Astrocyte (in vitro differentiated cells and primary cell): ENCODE data around the gene FGD6. TPM values are rescaled to one million over a fixed set of nuclear protein-coding genes. Genes with fewer than 3 reads are reported as not detected.
A peak's percentile ranks its signal among the peaks of the same experiment; 100 is the strongest.

ENCODE experiments used
- DNase-seq: peaks from one replicate; pipeline ENCODE4 v3.0.0-alpha.2; 2010; ENCODE audit warnings: low read depth
- FAIRE-seq: peaks from 2 replicates; lab custom pipeline; 2011; peaks lifted over from hg19 to GRCh38; lab: Jason Lieb, UNC
- H2AFZ ChIP-seq: 2 replicates; pipeline ENCODE4 v1.6.0; 2012; ENCODE audit warnings: low read depth, low read length, inconsistent platforms
- H3K27ac ChIP-seq: 2 replicates; pipeline ENCODE4 v1.5.1; 2011; ENCODE audit warnings: low read depth, low read length, inconsistent platforms
- H3K27me3 ChIP-seq: 2 replicates; pipeline ENCODE4 v1.6.0; 2011; ENCODE audit warnings: low read length, inconsistent platforms; ENCODE audit not compliant: insufficient read depth
- H3K36me3 ChIP-seq: 2 replicates; pipeline ENCODE4 v1.5.1; 2011; ENCODE audit warnings: low read length, inconsistent platforms; ENCODE audit not compliant: insufficient read depth
- H3K4me1 ChIP-seq: 2 replicates; pipeline ENCODE4 v1.5.1; 2011; ENCODE audit warnings: low read length, inconsistent platforms; ENCODE audit not compliant: insufficient read depth
- H3K4me2 ChIP-seq: 2 replicates; pipeline ENCODE4 v1.6.0; 2012; ENCODE audit warnings: low read length, inconsistent platforms
- H3K4me3 ChIP-seq: 2 replicates; pipeline ENCODE4 v1.5.1; 2011; ENCODE audit warnings: low read depth, mild to moderate bottlenecking, low read length, inconsistent platforms; ENCODE audit not compliant: insufficient read depth
- H3K79me2 ChIP-seq: 2 replicates; pipeline ENCODE4 v1.6.0; 2012; ENCODE audit warnings: mild to moderate bottlenecking, low read length, inconsistent platforms; ENCODE audit not compliant: insufficient read depth
- H3K9ac ChIP-seq: 2 replicates; pipeline ENCODE4 v1.6.0; 2012; ENCODE audit warnings: mild to moderate bottlenecking, low read length, inconsistent platforms
- H3K9me3 ChIP-seq: 2 replicates; pipeline ENCODE4 v1.5.1; 2012; ENCODE audit warnings: low read depth, mild to moderate bottlenecking, low read length, inconsistent platforms; ENCODE audit not compliant: insufficient read depth
- H4K20me1 ChIP-seq: 2 replicates; pipeline ENCODE4 v1.6.0; 2012; ENCODE audit warnings: low read length, inconsistent platforms; ENCODE audit not compliant: insufficient read depth
- H3K27ac Mint-ChIP-seq: one replicate; pipeline ENCODE4 v1.8.0; 2021; ENCODE audit warnings: mild to moderate bottlenecking, mixed read lengths; ENCODE audit not compliant: unreplicated experiment
- H3K27me3 Mint-ChIP-seq: one replicate; pipeline ENCODE4 v1.8.0; 2021; ENCODE audit warnings: low read depth, mixed read lengths; ENCODE audit not compliant: unreplicated experiment
- H3K36me3 Mint-ChIP-seq: one replicate; pipeline ENCODE4 v1.8.0; 2021; ENCODE audit warnings: low read depth, mixed read lengths; ENCODE audit not compliant: unreplicated experiment
- H3K4me1 Mint-ChIP-seq: one replicate; pipeline ENCODE4 v1.8.0; 2021; ENCODE audit warnings: low read depth, mixed read lengths; ENCODE audit not compliant: unreplicated experiment
- H3K4me3 Mint-ChIP-seq: one replicate; pipeline ENCODE4 v1.8.0; 2021; ENCODE audit warnings: mild to moderate bottlenecking, moderate library complexity, mixed read lengths; ENCODE audit not compliant: unreplicated experiment
- H3K9me3 Mint-ChIP-seq: one replicate; pipeline ENCODE4 v1.8.0; 2021; ENCODE audit warnings: mild to moderate bottlenecking, mixed read lengths; ENCODE audit not compliant: unreplicated experiment
- EZH2 ChIP-seq: IDR thresholded peaks from 2 replicates; pipeline ENCODE4 v1.6.1; 2012; ENCODE audit warnings: mild to moderate bottlenecking, low read length, inconsistent platforms; ENCODE audit not compliant: insufficient read depth
- total RNA-seq: library from RNA; stranded (reverse); gene quantifications from 2 replicates; pipeline ENCODE4 v1.2.1, GENCODE V29; 2021
- TF ChIP-seq, protein P1 (sequence below): IDR thresholded peaks from 2 replicates; pipeline ENCODE4 v1.5.1; 2011; ENCODE audit warnings: low read depth, mild to moderate bottlenecking, inconsistent platforms, low read length, moderate library complexity; ENCODE audit not compliant: insufficient read depth

FGD6 gene
- total RNA-seq, 1 donor from 2014 or later, result 26.5 TPM

DNA sequence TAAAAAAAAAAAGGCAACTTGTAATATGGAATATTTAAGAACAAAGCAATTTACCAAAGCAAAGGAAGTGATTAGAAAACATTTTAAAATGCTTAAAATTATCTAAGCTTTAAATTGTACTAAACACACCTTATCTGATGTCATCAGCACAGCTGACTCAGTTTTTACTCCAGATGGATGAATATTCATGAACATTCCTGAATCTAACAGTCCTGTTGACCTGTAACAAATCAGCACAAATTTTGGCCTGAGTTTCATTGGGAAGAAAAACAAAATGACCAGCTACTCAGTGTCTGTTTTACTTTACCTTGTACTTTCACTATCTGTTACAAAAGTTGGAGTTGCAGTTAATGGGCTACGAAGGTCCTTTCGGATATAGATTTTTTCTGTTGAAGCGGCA lies 159.8 kb downstream of the FGD6 start:
- peak; percentile 31 for DNase-seq
- Histone ChIP-seq H3K36me3 (peaks cover 27% of the 10 kb centered on the region), H3K4me1 (no peaks in the 10 kb centered on the region), H3K27me3 (no peaks in the 10 kb centered on the region), H3K9me3 (no peaks in the 10 kb centered on the region), H2AFZ (no peak overlapping the region), H3K4me3 (no peak overlapping the region), H3K27ac (no peak overlapping the region), H3K79me2 (no peaks in the 10 kb centered on the region), H3K4me2 (no peak overlapping the region), H3K9ac (no peak overlapping the region), H4K20me1 (no peaks in the 10 kb centered on the region)
- H3K4me1 Mint-ChIP-seq, result no peaks in the 10 kb centered on the region
- TF ChIP-seq, protein P1, sequence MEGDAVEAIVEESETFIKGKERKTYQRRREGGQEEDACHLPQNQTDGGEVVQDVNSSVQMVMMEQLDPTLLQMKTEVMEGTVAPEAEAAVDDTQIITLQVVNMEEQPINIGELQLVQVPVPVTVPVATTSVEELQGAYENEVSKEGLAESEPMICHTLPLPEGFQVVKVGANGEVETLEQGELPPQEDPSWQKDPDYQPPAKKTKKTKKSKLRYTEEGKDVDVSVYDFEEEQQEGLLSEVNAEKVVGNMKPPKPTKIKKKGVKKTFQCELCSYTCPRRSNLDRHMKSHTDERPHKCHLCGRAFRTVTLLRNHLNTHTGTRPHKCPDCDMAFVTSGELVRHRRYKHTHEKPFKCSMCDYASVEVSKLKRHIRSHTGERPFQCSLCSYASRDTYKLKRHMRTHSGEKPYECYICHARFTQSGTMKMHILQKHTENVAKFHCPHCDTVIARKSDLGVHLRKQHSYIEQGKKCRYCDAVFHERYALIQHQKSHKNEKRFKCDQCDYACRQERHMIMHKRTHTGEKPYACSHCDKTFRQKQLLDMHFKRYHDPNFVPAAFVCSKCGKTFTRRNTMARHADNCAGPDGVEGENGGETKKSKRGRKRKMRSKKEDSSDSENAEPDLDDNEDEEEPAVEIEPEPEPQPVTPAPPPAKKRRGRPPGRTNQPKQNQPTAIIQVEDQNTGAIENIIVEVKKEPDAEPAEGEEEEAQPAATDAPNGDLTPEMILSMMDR, result no peak
- no peak for TF ChIP-seq EZH2
- H3K27me3 Mint-ChIP-seq, result no peaks in the 10 kb centered on the region
- no peaks in the 10 kb centered on the region for H3K9me3 Mint-ChIP-seq
- no peak overlapping the region for H3K27ac Mint-ChIP-seq
- H3K4me3 Mint-ChIP-seq, result no peak overlapping the region
- FAIRE-seq, result no peak
- H3K36me3 Mint-ChIP-seq, result peaks cover 3% of the 10 kb centered on the region

DNA sequence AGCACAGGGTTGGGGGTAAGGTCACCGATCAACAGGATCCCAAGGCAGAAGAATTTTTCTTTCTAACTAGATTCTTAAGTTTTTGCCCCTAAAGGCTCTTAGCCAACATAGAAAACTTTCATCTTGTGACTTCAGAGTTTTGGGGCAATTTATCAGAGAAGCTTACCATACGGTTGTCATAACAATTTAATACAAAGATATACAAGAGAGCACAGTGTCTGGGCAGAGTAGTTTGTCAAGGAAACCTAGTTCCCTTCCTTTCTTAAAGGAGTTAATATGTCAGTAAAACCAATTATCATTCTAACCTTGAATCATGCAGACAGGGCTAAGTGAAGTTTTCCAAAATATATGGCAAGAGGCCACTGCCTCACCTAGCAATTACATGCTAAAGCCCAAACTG lies 162.2 kb downstream of the FGD6 start:
- no peak overlapping the region for H3K27ac ChIP-seq
- no peak for TF ChIP-seq EZH2
- TF ChIP-seq, protein P1, result no peak
- no peaks in the 10 kb centered on the region for H3K27me3 ChIP-seq
- H3K79me2 ChIP-seq, result no peaks in the 10 kb centered on the region
- no peaks in the 10 kb centered on the region for H3K4me1 ChIP-seq
- H3K4me3 Mint-ChIP-seq, result no peak overlapping the region
- peaks cover 20% of the 10 kb centered on the region for H3K36me3 ChIP-seq
- H3K4me3 ChIP-seq, result no peak overlapping the region
- no peaks in the 10 kb centered on the region for H3K9me3 ChIP-seq
- H3K27me3 Mint-ChIP-seq, result no peaks in the 10 kb centered on the region
- H3K27ac Mint-ChIP-seq, result no peak overlapping the region
- H3K4me1 Mint-ChIP-seq, result peaks cover 2% of the 10 kb centered on the region
- no peaks in the 10 kb centered on the region for H4K20me1 ChIP-seq
- peaks cover 3% of the 10 kb centered on the region for H3K36me3 Mint-ChIP-seq
- FAIRE-seq (no peak), DNase-seq (no peak)
- H3K4me2 ChIP-seq, result no peak overlapping the region
- no peaks in the 10 kb centered on the region for H3K9me3 Mint-ChIP-seq
- no peak overlapping the region for H2AFZ ChIP-seq
- H3K9ac ChIP-seq, result no peak overlapping the region

DNA sequence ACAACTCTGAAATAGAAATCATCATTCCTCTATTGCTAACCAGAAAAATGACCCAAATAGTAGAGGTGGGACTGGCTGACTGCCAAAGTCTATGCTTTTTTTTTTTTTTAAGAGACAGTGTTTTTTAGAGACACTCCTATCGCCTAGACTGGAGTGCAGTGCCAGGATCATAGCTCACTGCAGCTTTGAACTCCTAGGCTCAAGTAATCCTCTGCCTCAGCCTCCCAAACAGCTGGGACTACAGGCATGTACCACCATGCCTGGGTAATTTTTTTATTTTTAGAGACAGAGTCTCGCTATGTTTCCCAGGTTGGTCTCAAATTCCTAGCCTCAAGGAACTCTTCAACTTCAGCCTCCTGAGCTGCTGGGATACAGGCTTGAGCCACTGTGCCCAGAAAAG lies 163.1 kb downstream of the FGD6 start:
- Histone ChIP-seq H3K79me2 (no peaks in the 10 kb centered on the region), H3K36me3 (peaks cover 23% of the 10 kb centered on the region), H2AFZ (no peak overlapping the region), H3K27ac (no peak overlapping the region), H3K9ac (no peak overlapping the region), H3K4me3 (no peak overlapping the region), H3K4me2 (no peak overlapping the region), H3K4me1 (no peaks in the 10 kb centered on the region), H3K9me3 (no peaks in the 10 kb centered on the region), H4K20me1 (no peaks in the 10 kb centered on the region), H3K27me3 (no peaks in the 10 kb centered on the region)
- Mint-ChIP-seq H3K4me1 (peaks cover 2% of the 10 kb centered on the region), H3K27ac (no peak overlapping the region), H3K36me3 (peaks cover 3% of the 10 kb centered on the region), H3K27me3 (no peaks in the 10 kb centered on the region), H3K9me3 (no peaks in the 10 kb centered on the region), H3K4me3 (no peak overlapping the region)
- FAIRE-seq (no peak), DNase-seq (no peak)
- no peak for TF ChIP-seq EZH2
